ENCODE measurements around the gene ALDH1L1.

ALDH1L1 gene

DNA sequence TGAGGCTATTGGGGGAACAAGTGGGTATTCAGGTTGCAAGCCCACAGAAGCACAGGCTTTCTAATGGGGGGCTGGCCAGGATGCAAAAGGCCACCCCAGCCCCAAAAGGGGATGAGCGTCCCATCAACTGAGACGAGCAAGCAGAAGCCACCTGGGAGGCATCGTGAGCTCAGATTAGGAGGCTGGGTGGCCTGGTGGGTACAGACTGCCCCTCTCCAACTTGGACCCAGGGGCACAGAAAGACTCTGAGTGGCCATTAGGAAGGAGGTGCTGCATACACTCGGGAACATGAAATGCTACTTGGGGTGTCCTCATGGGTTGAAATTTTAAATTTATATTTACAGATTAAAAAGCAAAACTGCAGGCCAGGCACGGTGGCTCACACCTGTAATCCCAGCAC is 125.5 kb downstream of the ALDH1L1 start:
- DNase-seq (ENCODE audit: low read depth), result no peak

DNA sequence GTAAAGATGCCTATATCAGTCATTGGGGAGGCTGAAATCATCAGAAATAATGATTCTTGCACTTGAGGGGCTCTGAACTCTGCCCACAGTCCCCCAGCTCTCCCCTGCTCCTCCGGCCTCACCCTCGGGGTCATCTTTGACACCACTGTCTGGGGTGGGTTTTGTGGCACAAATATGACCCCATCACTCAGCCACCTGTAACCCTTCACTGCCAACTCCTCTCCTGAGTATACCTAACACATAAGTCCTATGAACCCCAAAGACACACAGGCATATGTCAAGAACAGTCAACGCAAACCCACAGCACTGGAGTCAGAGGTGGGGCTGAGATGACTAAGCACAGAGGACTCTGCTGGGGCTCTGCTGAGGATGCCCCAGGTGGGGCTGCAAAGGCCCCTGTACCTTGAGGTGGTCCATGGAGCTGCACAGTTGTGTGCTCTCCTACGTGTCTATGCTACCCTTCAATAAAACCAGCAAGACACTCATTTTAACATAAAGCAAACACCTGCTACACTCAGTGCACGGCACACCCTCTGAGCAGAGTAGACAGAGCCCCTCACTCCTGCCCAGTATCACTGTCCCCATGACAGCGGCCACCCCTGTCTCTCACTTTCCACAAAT is 126.3 kb downstream of the ALDH1L1 start:
- no peak for DNase-seq (ENCODE audit: low read depth)

Data from activated T-cell treated with anti-CD3 and anti-CD28 coated beads for 1 hour (primary cell).